Measurements from ENCODE around the gene OR7G3.
A peak's percentile ranks its signal among the peaks of the same experiment; 100 is the strongest.

The OR7G3 gene

DNA sequence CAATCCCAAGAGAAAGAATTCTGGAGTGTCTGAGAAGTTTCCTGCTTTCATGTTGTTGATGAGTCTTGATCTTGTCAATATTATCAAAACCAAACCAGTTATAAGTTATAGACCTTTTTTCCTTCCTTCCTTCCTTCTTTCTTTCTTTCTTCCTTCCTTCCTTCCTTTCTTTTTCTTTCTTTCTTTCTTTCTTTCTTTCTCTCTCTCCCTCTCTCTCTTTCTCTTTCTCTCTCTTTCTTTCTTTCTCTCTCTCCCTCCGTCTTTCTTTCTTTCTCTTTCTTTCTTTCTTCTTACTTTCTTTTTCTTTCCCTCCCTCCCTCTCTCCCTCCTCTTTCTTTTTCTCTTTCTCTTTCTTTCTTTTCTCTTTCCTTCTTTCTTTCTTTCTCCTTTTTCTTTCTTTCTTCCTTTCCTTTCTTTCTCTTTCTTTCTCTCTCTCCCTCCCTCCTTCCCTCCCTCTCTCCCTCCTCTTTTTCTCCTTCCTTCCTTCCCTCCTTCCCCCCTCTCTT lies at the start of gene OR7G3:
Gene OR7G3, minus strand, starts transcription at position 51 of the 506 bp plus-strand sequence. Its CDS starts 0 bp downstream, at position 51.
- DNase-seq (ENCODE audit: low read depth), result no peak

DNA sequence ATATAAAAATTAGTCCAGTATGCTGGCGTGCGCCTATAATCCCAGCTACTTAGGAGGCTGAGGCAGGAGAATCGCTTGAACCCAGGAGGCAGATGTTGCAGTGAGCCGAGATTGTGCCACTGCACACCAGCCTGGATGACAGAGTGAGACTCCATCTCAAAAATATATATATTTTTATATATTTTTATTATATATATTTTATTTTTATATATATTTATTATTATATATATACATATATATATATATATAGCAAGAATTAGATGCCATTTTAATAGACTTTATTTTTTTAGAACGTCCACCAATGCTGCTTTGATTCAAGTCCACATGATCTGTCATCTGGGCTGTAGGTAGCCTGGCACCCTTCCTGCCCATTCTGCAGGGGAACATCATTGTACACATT lies 48.6 kb upstream of the OR7G3 start:
- DNase-seq (ENCODE audit: low read depth), result no peak

DNA sequence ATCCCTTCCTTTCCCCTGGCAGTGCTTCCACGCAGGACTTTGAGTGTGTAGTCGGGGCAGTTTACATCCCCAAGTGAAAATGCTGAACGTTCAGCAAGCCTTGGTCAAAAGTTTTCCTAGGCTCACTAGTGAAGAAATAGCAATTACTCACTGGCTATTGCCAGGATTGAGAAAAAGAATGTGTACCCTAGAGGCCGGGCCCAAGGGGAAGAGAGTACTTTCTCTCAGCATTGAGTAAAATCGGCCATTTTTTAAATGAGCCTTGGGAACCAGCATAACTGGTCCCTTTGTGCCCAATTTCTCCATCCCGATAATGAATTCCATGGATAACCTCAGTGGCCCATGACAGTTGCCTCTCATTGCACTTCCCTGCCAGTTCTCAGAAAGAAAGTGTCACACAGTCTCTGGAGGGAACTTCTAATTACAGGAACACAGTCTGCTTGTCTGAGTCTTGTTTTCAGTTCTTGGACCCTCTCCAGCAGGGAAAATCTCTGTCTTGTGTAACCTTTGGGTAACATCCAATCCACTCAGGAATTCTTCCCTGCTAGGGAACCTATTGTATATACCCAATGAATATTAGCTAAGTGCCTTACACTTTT lies 44.7 kb upstream of the OR7G3 start:
- no peak for DNase-seq (ENCODE audit: low read depth)

DNA sequence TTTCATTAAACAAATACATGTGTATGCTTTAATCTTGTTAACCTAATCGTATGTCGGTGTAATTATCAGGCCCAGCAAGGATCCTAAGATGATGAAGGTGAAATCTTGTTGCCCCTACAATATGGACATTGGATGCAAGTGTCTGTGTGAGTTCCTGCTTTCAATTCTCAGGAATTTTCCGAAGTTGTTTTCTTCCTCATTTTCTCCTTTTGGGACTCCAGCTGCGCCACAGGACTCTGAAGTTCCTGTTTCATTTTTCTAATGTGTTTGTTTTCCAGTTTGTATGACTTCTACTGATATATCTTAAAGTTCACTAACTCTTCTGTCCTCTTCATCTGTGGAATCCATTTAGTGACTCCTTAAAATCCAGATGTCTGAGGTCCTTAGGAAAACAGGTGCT lies 40.1 kb upstream of the OR7G3 start:
- DNase-seq (ENCODE audit: low read depth), result no peak

DNA sequence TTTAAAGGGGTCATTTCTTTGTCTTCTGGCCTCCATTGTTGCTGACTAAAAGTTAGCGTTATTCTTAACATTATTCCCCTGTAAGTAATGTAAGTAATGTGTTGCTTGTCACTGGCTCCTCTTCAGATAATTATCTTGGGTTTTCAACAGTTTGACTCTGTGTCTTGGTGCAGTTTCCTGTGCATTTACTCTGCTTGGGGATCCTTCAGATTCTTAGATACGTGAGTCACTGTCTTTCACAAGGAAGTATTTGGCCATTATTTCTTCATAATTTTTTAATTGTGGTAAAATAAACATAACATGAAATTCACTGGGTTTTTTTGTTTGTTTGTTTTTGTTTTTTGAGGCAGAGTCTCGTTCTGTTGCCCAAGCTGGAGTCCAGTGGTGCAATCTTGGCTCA lies 38.5 kb upstream of the OR7G3 start:
- no peak for DNase-seq (ENCODE audit: low read depth)

DNA sequence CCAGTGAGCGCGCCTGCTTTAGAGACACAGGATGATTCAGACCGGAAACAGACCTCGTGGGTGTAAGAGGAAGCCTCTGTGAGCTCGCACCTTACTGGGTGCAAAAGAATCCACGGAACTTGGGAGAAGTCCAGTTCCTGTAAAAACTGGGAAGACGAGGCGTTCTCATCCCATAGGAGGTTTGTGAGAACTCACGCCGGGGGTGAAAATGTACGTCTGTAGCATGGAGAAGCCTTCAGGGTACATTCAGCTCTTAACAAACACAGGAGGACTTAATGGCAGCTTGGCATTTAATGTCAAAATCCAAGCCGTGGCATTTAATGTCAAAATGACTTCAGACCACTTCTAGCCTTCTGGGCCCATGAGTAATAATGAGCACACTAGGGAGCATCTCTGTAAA lies 34.7 kb upstream of the OR7G3 start:
- DNase-seq (ENCODE audit: low read depth), result no peak

- no peak for DNase-seq (ENCODE audit: low read depth)
These were observed 33.1 kb upstream of the OR7G3 start for GRCh38 chr19:9159891-9160290.

GRCh38 chr19:9156304-9156703 lies 29.6 kb upstream of the OR7G3 start:
- no peak for DNase-seq (ENCODE audit: low read depth)

- DNase-seq (ENCODE audit: low read depth), result no peak
These were observed 28.8 kb upstream of the OR7G3 start for GRCh38 chr19:9155591-9155990.

- DNase-seq (ENCODE audit: low read depth), result no peak
These were observed 24.6 kb upstream of the OR7G3 start for GRCh38 chr19:9151367-9151766.

DNA sequence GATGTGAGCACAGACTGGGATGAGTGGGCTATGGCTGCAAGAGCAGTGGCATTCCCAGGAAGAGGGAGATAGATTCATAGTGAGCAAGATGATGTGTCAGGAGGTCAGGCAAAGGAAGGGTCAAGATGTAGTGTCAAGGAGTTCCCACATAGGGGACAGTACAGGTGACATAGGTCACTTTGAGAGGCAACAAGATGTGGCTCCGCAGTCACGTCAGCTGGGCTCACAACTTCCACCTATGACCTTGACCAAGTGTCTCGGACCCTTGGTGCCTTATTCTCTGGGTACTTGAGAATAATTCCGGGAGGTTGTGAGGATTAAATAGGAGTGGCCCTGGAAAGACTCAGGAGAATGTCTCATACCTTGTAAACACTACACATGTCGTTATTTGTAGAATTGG lies 23.9 kb upstream of the OR7G3 start:
- no peak for DNase-seq (ENCODE audit: low read depth)

GRCh38 chr19:9149997-9150396 lies 23.2 kb upstream of the OR7G3 start:
- no peak for DNase-seq (ENCODE audit: low read depth)

- DNase-seq (ENCODE audit: low read depth), result no peak
These were observed 21.9 kb upstream of the OR7G3 start for GRCh38 chr19:9148697-9149096.

- no peak for DNase-seq (ENCODE audit: low read depth)
These were observed 20.1 kb upstream of the OR7G3 start for GRCh38 chr19:9146882-9147281.

DNA sequence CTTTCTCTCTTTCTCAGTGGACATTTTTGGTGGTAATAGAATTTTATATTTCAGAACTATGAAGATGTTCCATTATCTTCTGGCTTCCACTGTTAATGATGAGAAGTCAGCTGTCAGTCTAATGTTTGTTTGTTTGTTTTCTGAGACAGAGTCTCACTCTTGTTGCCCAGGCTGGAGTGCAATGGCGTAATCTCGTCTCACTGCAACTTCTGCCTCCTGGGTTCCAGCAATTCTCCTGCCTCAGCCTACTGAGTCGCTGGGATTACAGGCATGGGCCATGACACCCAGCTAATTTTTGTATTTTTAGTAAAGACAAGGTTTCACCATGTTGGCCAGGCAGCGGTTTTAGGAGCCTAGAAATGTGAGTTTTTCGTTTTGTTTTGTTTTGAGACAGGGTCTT lies 18.2 kb upstream of the OR7G3 start:
- DNase-seq (ENCODE audit: low read depth), result no peak

DNA sequence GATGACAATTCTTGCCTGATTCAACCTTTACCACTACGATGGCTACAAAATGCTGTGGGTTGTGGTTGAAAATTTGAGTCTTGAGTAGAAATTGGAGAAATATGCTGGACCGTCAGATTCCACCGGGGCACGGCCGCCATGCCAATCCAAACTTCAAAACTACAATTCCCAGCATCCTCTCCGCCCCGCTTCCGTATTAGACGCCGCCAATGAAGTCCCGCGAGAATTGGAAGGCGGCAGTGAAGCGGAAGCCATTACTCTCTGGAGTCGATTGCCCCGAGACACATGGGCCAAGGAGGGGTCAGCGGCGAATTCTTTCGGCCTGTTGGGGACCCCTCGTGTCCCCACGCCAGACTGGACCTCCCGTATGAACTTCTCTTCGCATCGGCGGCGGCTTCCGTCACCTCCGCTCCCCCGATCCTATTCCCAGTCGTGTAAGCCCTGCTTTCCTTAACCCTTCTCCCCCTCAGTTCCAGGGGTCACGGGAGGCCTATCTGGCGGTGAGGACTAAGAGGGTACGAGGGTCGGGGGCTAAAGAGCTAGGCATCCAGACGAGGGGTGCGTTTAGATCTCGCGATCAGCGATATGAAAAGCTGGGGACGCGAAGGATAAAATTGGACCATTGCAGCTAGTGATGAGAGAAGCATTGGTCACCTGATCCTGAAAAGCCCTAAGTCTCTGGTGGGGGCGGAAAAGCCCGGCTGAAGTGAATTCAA lies 13.6 kb upstream of the OR7G3 start, which contains the start of gene ZNF317:
Gene ZNF317, plus strand, starts transcription at position 239 of the 716 bp plus-strand sequence. CDS start 15,620 bp downstream, outside the sequence.
- DNase-seq (ENCODE audit: low read depth), result peak; percentile 88

DNA sequence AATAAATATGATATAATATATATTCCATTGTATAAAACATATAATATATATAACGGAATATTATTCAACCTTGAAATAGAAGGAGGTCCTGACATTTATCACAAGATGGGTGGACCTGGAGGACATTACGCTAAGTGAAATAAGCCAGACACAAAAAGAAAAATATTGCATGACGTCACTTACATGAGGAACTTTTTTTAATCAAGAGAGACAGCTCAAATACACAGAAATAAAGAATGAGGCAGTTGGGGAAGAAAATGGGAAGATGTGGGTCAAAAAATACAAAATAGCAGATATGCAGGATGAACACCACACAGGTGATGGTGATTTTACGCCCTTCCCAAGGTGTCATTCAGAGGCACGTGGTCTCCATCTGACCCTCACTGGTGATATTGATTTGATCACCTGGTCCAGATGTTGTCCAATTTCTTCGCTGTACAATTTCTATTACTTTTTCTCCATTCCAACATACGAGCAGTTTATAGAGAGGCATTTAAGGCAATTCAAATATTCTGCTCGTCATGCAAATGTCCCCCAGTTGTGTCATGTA lies 12.9 kb upstream of the OR7G3 start:
- no peak for DNase-seq (ENCODE audit: low read depth)

- no peak for DNase-seq (ENCODE audit: low read depth)
These were observed 5.7 kb upstream of the OR7G3 start for GRCh38 chr19:9132422-9132821.

GRCh38 chr19:9130965-9131364 lies 4.2 kb upstream of the OR7G3 start:
- no peak for DNase-seq (ENCODE audit: low read depth)

DNA sequence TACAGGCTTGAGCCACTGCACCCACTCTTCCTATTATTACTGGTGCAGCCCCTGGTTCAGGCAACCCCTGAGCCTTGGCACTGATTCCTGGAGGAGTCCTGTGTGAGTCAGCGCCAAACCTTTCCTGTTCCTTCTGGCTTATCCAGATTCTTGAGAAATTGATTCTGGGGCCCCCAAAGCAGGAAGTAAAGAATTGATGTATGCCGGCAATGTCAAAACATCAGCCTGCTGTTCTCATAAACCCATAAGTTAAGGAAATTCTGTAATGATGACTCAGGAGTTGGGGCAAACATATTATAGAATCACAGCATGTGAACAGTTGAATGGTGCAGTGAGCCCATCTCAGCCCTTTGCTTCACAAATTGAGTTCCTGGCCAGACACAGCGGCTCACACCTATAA lies 1.4 kb upstream of the OR7G3 start:
- DNase-seq (ENCODE audit: low read depth), result no peak

- no peak for DNase-seq (ENCODE audit: low read depth)
These were observed 10.2 kb downstream of the OR7G3 start for GRCh38 chr19:9116547-9116946.

DNA sequence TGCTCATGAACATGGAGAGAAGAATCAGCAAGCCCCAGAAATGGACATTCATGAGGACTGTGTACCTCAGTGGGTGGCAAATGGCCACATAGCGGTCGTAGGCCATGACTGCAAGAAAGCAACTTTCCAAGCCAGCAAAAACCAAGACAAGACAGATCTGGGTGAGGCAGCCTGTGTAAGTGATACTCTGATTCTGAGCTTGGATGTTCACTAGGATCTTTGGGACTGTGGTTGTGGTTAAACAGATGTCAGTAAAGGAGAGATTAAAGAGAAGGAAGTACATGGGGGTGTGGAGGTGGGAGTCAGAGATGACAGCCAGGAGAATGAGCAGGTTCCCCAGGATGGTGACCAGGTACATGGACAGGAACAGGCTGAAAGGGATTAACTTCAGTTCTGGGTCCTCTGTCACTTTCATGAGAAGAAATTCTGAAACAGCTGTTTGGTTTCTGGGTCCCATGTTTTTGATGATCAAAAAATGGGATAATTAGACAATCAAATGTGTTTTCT lies 11.4 kb downstream of the OR7G3 start, which contains the start of gene OR7G1:
Gene OR7G1, minus strand, starts transcription at position 457 of the 507 bp plus-strand sequence. Its CDS starts 0 bp downstream, at position 457.
- DNase-seq (ENCODE audit: low read depth), result no peak

DNA sequence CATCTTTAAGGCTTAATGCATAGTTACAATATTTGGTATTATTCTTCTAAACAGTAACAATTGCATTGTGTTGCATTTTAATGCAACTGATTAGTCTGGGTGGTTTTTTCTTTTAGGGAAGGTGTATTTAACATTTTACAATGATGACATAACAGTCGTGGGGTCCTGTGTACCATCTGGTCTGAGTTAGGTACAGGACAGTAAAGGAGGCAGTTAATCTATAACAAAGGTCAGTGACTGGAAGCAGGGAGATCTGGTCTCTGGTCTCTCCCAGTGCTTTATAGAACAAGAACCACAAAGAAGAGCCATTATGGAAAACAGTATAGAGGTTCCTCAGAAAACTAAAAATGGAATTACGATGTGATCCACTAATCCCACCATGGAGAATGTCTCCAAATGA lies 16.8 kb downstream of the OR7G3 start:
- no peak for DNase-seq (ENCODE audit: low read depth)
